ENCODE measurements around the gene EIF5A.

DNA sequence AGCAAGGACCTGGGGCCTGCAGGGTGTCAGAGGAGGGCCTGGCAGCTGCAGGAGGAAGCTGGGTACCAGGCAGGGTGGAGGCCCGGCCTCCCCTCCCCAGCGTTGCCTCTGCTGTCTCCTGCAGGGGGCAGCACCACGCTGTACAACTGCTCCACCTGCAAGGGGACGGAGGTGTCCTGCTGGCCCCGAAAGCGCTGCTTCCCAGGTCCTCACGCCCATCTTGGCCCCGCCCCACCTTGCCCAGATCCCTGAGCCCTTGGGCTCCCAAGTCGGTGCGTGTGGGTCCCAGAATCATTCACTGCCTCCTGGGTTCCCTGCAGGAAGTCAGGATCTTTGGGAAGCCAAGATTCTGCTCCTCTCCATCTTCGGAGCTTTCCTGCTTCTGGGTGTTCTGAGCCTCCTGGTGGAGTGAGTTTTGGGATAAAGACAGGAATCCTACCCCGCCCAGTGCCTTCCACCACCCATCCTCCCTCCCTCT lies 48.7 kb downstream of the EIF5A start:
- TF ChIP-seq CTCF (IDR thresholded peaks at IDR 0.05), result peak; percentile 81 to 91 (median 90)
- TF ChIP-seq POLR2A (IDR thresholded peaks at IDR 0.05), result no peak

Data from breast epithelium (tissue), 3 donors.